IMR-90 (cell line): ENCODE results near the gene AKAP12. TPM values are rescaled to one million over a fixed set of nuclear protein-coding genes. Genes with fewer than 3 reads are reported as not detected.

Experiments
- ATAC-seq: fragments of 200-7000 bp; cut with Tn5 transposase; 2 replicates; pipeline ENCODE4 v1.9.1; 2020; ENCODE audit warnings: low read depth, mild to moderate bottlenecking, moderate library complexity
- BruUV-seq: library from RNA; stranded (reverse); fragments of 400-500 nt; replicated peaks from 2 replicates; lab custom pipeline; 2021; lab: Mats Ljungman, UMichigan
- CTCF ChIA-PET: fragments of 300-600 bp; formaldehyde crosslinking; extraction: SDS; loops from one replicate; lab custom pipeline; 2021; ENCODE audit warnings: antibody characterized with exemption; lab: Yijun Ruan, JAX
- POLR2A ChIA-PET: fragments of 300-600 bp; sonication (Branson Sonifier 250); formaldehyde crosslinking; loops from one replicate; lab custom pipeline; 2022; ENCODE audit warnings: antibody characterized with exemption; ENCODE audit not compliant: unreplicated experiment; lab: Charles Lee
- DNase-seq: peaks from one replicate; pipeline ENCODE4 v3.0.0; 2013
- H2AFZ ChIP-seq: replicated peaks from 2 replicates; pipeline ENCODE3; 2013; ENCODE audit warnings: low read length, mild to moderate bottlenecking; ENCODE audit not compliant: poor library complexity
- H2AK5ac ChIP-seq: 2 replicates; pipeline ENCODE4 v1.6.1; 2013; ENCODE audit warnings: low read depth, low read length, inconsistent platforms
- H2AK9ac ChIP-seq: replicated peaks from 2 replicates; pipeline ENCODE3; 2013; ENCODE audit warnings: mild to moderate bottlenecking, low read depth, low read length, moderate library complexity; ENCODE audit not compliant: poor library complexity
- H2BK120ac ChIP-seq: 2 replicates; pipeline ENCODE4 v1.6.1; 2013; ENCODE audit warnings: low read depth, low read length, inconsistent platforms
- H2BK15ac ChIP-seq: 3 replicates; pipeline ENCODE4 v1.6.1; 2013; ENCODE audit warnings: low read depth, low read length, inconsistent platforms
- H2BK20ac ChIP-seq: 2 replicates; pipeline ENCODE4 v1.6.1; 2013; ENCODE audit warnings: low read depth, mild to moderate bottlenecking, inconsistent platforms, low read length, moderate library complexity
- H2BK5ac ChIP-seq: 2 replicates; pipeline ENCODE4 v1.6.1; 2013; ENCODE audit warnings: mild to moderate bottlenecking, low read depth, low read length, inconsistent platforms; ENCODE audit not compliant: poor library complexity, severe bottlenecking
- H3K14ac ChIP-seq: replicated peaks from 2 replicates; pipeline ENCODE4 v1.6.1; 2013; ENCODE audit warnings: low read depth, low read length, inconsistent platforms
- H3K18ac ChIP-seq: 2 replicates; pipeline ENCODE4 v1.6.1; 2013; ENCODE audit warnings: low read depth, low read length, control low read depth
- H3K23ac ChIP-seq: 2 replicates; pipeline ENCODE4 v1.6.1; 2013; ENCODE audit warnings: low read depth, low read length, inconsistent platforms
- H3K27ac ChIP-seq: 2 replicates; pipeline ENCODE4 v1.5.1; 2013; ENCODE audit warnings: mild to moderate bottlenecking, control low read depth, low read length; ENCODE audit not compliant: insufficient read depth
- H3K27me3 ChIP-seq: 2 replicates; pipeline ENCODE4 v1.6.1; 2013; ENCODE audit warnings: low read length; ENCODE audit not compliant: control insufficient read depth, insufficient read depth
- H3K36me3 ChIP-seq: 2 replicates; pipeline ENCODE4 v1.6.1; 2013; ENCODE audit warnings: low read length, mixed read lengths; ENCODE audit not compliant: control insufficient read depth, insufficient read depth
- H3K4ac ChIP-seq: 2 replicates; pipeline ENCODE4 v1.6.1; 2013; ENCODE audit warnings: low read depth, low read length, inconsistent platforms
- H3K4me1 ChIP-seq: 2 replicates; pipeline ENCODE4 v1.6.1; 2013; ENCODE audit warnings: low read length, mixed read lengths; ENCODE audit not compliant: control insufficient read depth, insufficient read depth
- H3K4me2 ChIP-seq: 2 replicates; pipeline ENCODE4 v1.6.1; 2013; ENCODE audit warnings: low read depth, mild to moderate bottlenecking, control low read depth, low read length, moderate library complexity
- H3K4me3 ChIP-seq: 2 replicates; pipeline ENCODE4 v1.5.1; 2013; ENCODE audit warnings: low read depth, mild to moderate bottlenecking, control low read depth, low read length, moderate library complexity; ENCODE audit not compliant: insufficient read depth
- H3K56ac ChIP-seq: 2 replicates; pipeline ENCODE4 v1.6.1; 2013; ENCODE audit warnings: low read length, inconsistent platforms; ENCODE audit not compliant: insufficient read depth; ENCODE audit errors: extremely low read depth
- H3K79me1 ChIP-seq, 2 experiments: 2 replicates each; pipeline ENCODE4 v1.6.1; 2013; ENCODE audit warnings: low read length in 2 of 2, inconsistent platforms in 1 of 2, low read depth in 1 of 2
- H3K9ac ChIP-seq: 2 replicates; pipeline ENCODE4 v1.6.1; 2013; ENCODE audit warnings: low read depth, low read length, control low read depth
- H3K9me1 ChIP-seq: 2 replicates; pipeline ENCODE4 v1.6.1; 2013; ENCODE audit warnings: low read length, inconsistent platforms; ENCODE audit not compliant: insufficient read depth
- H3K9me3 ChIP-seq: 2 replicates; pipeline ENCODE4 v1.6.1; 2013; ENCODE audit warnings: low read length; ENCODE audit not compliant: control insufficient read depth, insufficient read depth
- H4K20me1 ChIP-seq: 2 replicates; pipeline ENCODE4 v1.6.1; 2013; ENCODE audit warnings: low read length, inconsistent platforms; ENCODE audit not compliant: insufficient read depth
- H4K5ac ChIP-seq: 2 replicates; pipeline ENCODE4 v1.6.1; 2013; ENCODE audit warnings: mild to moderate bottlenecking, low read depth, low read length, control low read depth
- H4K8ac ChIP-seq, 2 experiments: 2 replicates each; pipeline ENCODE4 v1.6.1; 2013; ENCODE audit warnings: low read depth in 2 of 2, low read length in 2 of 2, control low read depth in 1 of 2, inconsistent platforms in 1 of 2
- H4K91ac ChIP-seq: 2 replicates; pipeline ENCODE4 v1.6.1; 2013; ENCODE audit warnings: low read depth, low read length, inconsistent platforms; ENCODE audit not compliant: insufficient read depth
- BHLHE40 ChIP-seq: fragments of 150-350 bp; IDR thresholded peaks from 2 replicates; pipeline ENCODE4 v1.6.1; 2016; ENCODE audit warnings: mild to moderate bottlenecking, low read depth, low read length
- MAFK ChIP-seq: IDR thresholded peaks from 2 replicates; pipeline ENCODE4 v1.6.1; 2012; ENCODE audit warnings: low read depth, low read length, improper control_type of control experiment
- WGBS, 2 experiments: methylation state at CpG; one replicate each; pipeline versions ENCODE4 v1.1.5 to v1.1.7; 2013; ENCODE audit warnings: missing lambda C conversion rate in 2 of 2; ENCODE audit not compliant: insufficient read length in 1 of 2; ENCODE audit errors: extremely low coverage in 2 of 2; 5-methylcytosine and 5-hydroxymethylcytosine counted together
- dilution Hi-C: fragments of 300-500 bp; cut with HindIII; formaldehyde crosslinking; loops from one replicate; pipeline ENCODE4 v1.14.3; 2018; ENCODE audit warnings: low sequenced_read_pairs; ENCODE audit not compliant: unreplicated experiment
- in situ Hi-C: fragments of 300-500 bp; cut with MboI; formaldehyde crosslinking; loops from 3 replicates; pipeline ENCODE4 v1.14.3; 2019; ENCODE audit warnings: low sequenced_read_pairs, inconsistent platforms, mixed read lengths
- intact Hi-C: fragments of 100-400 bp; cut with micrococcal nuclease; formaldehyde crosslinking; loops from 2 replicates; pipeline ENCODE4 v1.10.0; 2022
- polyA plus RNA-seq, 3 experiments: library from polyadenylated mRNA; depleted of rRNA; stranded (reverse); fragments of >200 nt; gene quantifications; 2 replicates each; pipeline ENCODE4 v1.2.3, GENCODE V29; 2012; ENCODE audit warnings: low replicate concordance in 1 of 3
- total RNA-seq: library from RNA; depleted of rRNA; stranded (reverse); fragments of >200 nt; gene quantifications from 2 replicates; pipeline ENCODE4 v1.2.3, GENCODE V29; 2012

Gene AKAP12
- total and polyA plus RNA-seq, 2 of the 4 experiments (the other 2 are of a cell fraction), result 56.0 to 118 TPM

GRCh38 chr6:151393410-151393809 lies 153.6 kb downstream of the AKAP12 start:
- CTCF ChIA-PET, result interaction anchor here (0.6 kb wide), 1 partner anchor 799 kb away, joined by 3 read pairs; no protein-coding TSS in a partner anchor
- Histone ChIP-seq H3K23ac (0 out of 2 replicates have a peak overlapping the region, but pooled peaks have one; percentile 27), H3K27me3 (no peaks in the 10 kb centered on the region), H3K4me2 (peak overlapping the region; percentile 96; the same call in 1 of the 2 replicates), H2BK15ac (no peak overlapping the region), H3K79me1 (peaks cover 5 to 48% of the 10 kb centered on the region in 2 experiments), H3K14ac (no peak overlapping the region), H4K20me1 (peaks cover 64% of the 10 kb centered on the region), H3K18ac (no peak overlapping the region), H2BK5ac (no peak overlapping the region), H3K27ac (no peak overlapping the region), H4K8ac (no peak overlapping the region), H3K56ac (no peak overlapping the region), H3K4me1 (peaks cover 2% of the 10 kb centered on the region), H3K36me3 (peaks cover 2% of the 10 kb centered on the region; the same call in 1 of the 2 replicates), H4K5ac (no peak overlapping the region), H2BK20ac (no peak overlapping the region), H3K9ac (no peak overlapping the region), H3K9me1 (0 out of 2 replicates have a peak, but pooled peaks cover 10% of the 10 kb centered on the region), H2AK5ac (no peak overlapping the region), H3K4ac (no peak overlapping the region), H2BK120ac (no peak overlapping the region), H2AFZ (no peak overlapping the region), H3K4me3 (no peak overlapping the region), H4K91ac (no peak overlapping the region), H2AK9ac (no peak overlapping the region), H3K9me3 (no peaks in the 10 kb centered on the region)
- TF ChIP-seq MAFK (peak; percentile 33; the same call in 1 of the 2 replicates), BHLHE40 (no peak)
- in situ Hi-C loops (no loop called here), intact Hi-C loops (loop anchor here (5.0 kb wide), 2 partner anchors 501 to 704 kb away; no protein-coding TSS in a partner anchor), dilution Hi-C loops (no loop called here)
- POLR2A ChIA-PET, result no interaction called here
- BruUV-seq, result no TSS peak
- ATAC-seq (no peak), DNase-seq (no peak)
- no CpG with 5 or more reads among the region's 4 CpGs for WGBS, 2 experiments
